ENCODE data around the gene TNNT1.

TNNT1 gene

GRCh38 chr19:55088543-55089341 is 60.3 kb downstream of the TNNT1 start:
- peak; percentile 86 for DNase-seq (ENCODE audit: low read depth)

- no peak for DNase-seq (ENCODE audit: low read depth)
These were observed 61.0 kb downstream of the TNNT1 start for GRCh38 chr19:55088021-55088451.

GRCh38 chr19:55087542-55087901 is 61.5 kb downstream of the TNNT1 start:
- no peak for DNase-seq (ENCODE audit: low read depth)

- DNase-seq (ENCODE audit: low read depth): no peak
These were observed 62.1 kb downstream of the TNNT1 start for GRCh38 chr19:55086730-55087541.

- no peak for DNase-seq (ENCODE audit: low read depth)
These were observed 62.9 kb downstream of the TNNT1 start for GRCh38 chr19:55085923-55086715.

GRCh38 chr19:55084416-55084815 is 64.6 kb downstream of the TNNT1 start:
- no peak for DNase-seq (ENCODE audit: low read depth)

GRCh38 chr19:55083004-55083850 is 65.8 kb downstream of the TNNT1 start:
- no peak for DNase-seq (ENCODE audit: low read depth)
